OCI-LY1 (cell line): Measurements from ENCODE around the gene HOMER1.

Experiments
- EZH2 ChIP-seq: fragments of 200-600 bp; sonication (generic), shearing (Covaris generic); IDR thresholded peaks from 2 replicates; pipeline ENCODE4 v1.8.0; 2017; ENCODE audit warnings: borderline replicate concordance, mixed run types, mild to moderate bottlenecking, antibody characterized with exemption, low read length, moderate library complexity, mixed read lengths
- TF ChIP-seq, protein P1 (sequence below): fragments of 200-600 bp; sonication (generic), shearing (Covaris generic); IDR thresholded peaks from 2 replicates; pipeline ENCODE4 v1.5.1; 2017; ENCODE audit warnings: mild to moderate bottlenecking, antibody characterized with exemption, low read length, moderate library complexity, mixed read lengths

- no peak for TF ChIP-seq EZH2
- TF ChIP-seq, protein P1, sequence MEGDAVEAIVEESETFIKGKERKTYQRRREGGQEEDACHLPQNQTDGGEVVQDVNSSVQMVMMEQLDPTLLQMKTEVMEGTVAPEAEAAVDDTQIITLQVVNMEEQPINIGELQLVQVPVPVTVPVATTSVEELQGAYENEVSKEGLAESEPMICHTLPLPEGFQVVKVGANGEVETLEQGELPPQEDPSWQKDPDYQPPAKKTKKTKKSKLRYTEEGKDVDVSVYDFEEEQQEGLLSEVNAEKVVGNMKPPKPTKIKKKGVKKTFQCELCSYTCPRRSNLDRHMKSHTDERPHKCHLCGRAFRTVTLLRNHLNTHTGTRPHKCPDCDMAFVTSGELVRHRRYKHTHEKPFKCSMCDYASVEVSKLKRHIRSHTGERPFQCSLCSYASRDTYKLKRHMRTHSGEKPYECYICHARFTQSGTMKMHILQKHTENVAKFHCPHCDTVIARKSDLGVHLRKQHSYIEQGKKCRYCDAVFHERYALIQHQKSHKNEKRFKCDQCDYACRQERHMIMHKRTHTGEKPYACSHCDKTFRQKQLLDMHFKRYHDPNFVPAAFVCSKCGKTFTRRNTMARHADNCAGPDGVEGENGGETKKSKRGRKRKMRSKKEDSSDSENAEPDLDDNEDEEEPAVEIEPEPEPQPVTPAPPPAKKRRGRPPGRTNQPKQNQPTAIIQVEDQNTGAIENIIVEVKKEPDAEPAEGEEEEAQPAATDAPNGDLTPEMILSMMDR = no peak
Observed at GRCh38 chr5:79521156-79521555, 7.2 kb upstream of the HOMER1 start.
